NCI-H128 (cell line): ENCODE measurements around the gene EXOC6.

Experiments
- DNase-seq: peaks from one replicate; lab custom pipeline; 2025; ENCODE audit not compliant: unreplicated experiment; lab: John Stamatoyannopoulos, UW

EXOC6 gene

GRCh38 chr10:93106631-93107072 is 258.3 kb downstream of the EXOC6 start:
- no peak for DNase-seq
